Stomach smooth muscle (tissue), 2 donors: ENCODE data around the gene MAPK11.

Experiments
- H3K27ac ChIP-seq: one replicate; pipeline ENCODE4 v1.7.0; 2013; ENCODE audit warnings: mild to moderate bottlenecking, low read length, inconsistent platforms
- H3K27me3 ChIP-seq, 2 donors: one replicate each; pipeline ENCODE4 v1.7.0; 2013; ENCODE audit warnings: low read length in 2 of 2; ENCODE audit not compliant: insufficient read depth in 2 of 2, control insufficient read depth in 1 of 2
- H3K36me3 ChIP-seq, 2 donors: one replicate each; pipeline ENCODE4 v1.7.0; 2013; ENCODE audit warnings: low read length in 2 of 2; ENCODE audit not compliant: control insufficient read depth in 2 of 2, insufficient read depth in 2 of 2
- H3K4me1 ChIP-seq: one replicate; pipeline ENCODE4 v1.7.0; 2013; ENCODE audit warnings: low read length; ENCODE audit not compliant: control insufficient read depth, insufficient read depth
- H3K4me3 ChIP-seq, 2 donors: one replicate each; pipeline ENCODE4 v1.7.0; 2013; ENCODE audit warnings: low read length in 2 of 2
- H3K9ac ChIP-seq, 2 donors: one replicate each; pipeline ENCODE4 v1.7.0; 2013; ENCODE audit warnings: low read length in 2 of 2, mild to moderate bottlenecking in 1 of 2
- H3K9me3 ChIP-seq, 2 donors: one replicate each; pipeline ENCODE4 v1.7.0; 2013; ENCODE audit warnings: low read length in 2 of 2; ENCODE audit not compliant: control insufficient read depth in 2 of 2
- donor health status: healthy.
- donor health status: Pancreatic carcinoma.

The MAPK11 gene

GRCh38 chr22:50301581-50301991 is 31.4 kb upstream of the MAPK11 start:
- Histone ChIP-seq H3K4me1 (peaks cover 95% of the 10 kb centered on the region), H3K36me3 (no peaks in the 10 kb centered on the region), H3K27me3 (no peaks in the 10 kb centered on the region), H3K9me3 (no peaks in the 10 kb centered on the region), H3K27ac (peak overlapping the region; percentile 91), H3K4me3 (peak overlapping the region; percentile 12 to 55), H3K9ac (peak overlapping the region; percentile 5 to 45)

GRCh38 chr22:50300620-50301257 is 30.6 kb upstream of the MAPK11 start:
- Histone ChIP-seq H3K9ac (peak overlapping the region in 1 of 2 donors; percentile 32), H3K36me3 (no peaks in the 10 kb centered on the region), H3K4me1 (peaks cover 94% of the 10 kb centered on the region), H3K9me3 (no peaks in the 10 kb centered on the region), H3K27me3 (no peaks in the 10 kb centered on the region), H3K27ac (peak overlapping the region; percentile 91), H3K4me3 (peak overlapping the region; percentile 12 to 29)

GRCh38 chr22:50299785-50300619 is 29.8 kb upstream of the MAPK11 start:
- no peak overlapping the region for H3K9ac ChIP-seq
- no peak overlapping the region for H3K27ac ChIP-seq
- H3K36me3 ChIP-seq: no peaks in the 10 kb centered on the region
- H3K4me1 ChIP-seq: peaks cover 88% of the 10 kb centered on the region
- no peaks in the 10 kb centered on the region for H3K27me3 ChIP-seq
- no peaks in the 10 kb centered on the region for H3K9me3 ChIP-seq
- H3K4me3 ChIP-seq: peak overlapping the region in 1 of 2 donors; percentile 40

GRCh38 chr22:50298937-50299784 is 29.0 kb upstream of the MAPK11 start:
- Histone ChIP-seq H3K4me3 (peak overlapping the region in 1 of 2 donors; percentile 40), H3K27me3 (no peaks in the 10 kb centered on the region), H3K4me1 (peaks cover 88% of the 10 kb centered on the region), H3K9me3 (no peaks in the 10 kb centered on the region), H3K9ac (no peak overlapping the region), H3K27ac (no peak overlapping the region), H3K36me3 (no peaks in the 10 kb centered on the region)

GRCh38 chr22:50298266-50298637 is 28.1 kb upstream of the MAPK11 start:
- no peak overlapping the region for H3K9ac ChIP-seq
- no peaks in the 10 kb centered on the region for H3K27me3 ChIP-seq
- no peaks in the 10 kb centered on the region for H3K36me3 ChIP-seq
- H3K9me3 ChIP-seq: no peaks in the 10 kb centered on the region
- peak overlapping the region; percentile 31 for H3K27ac ChIP-seq
- peaks cover 88% of the 10 kb centered on the region for H3K4me1 ChIP-seq
- no peak overlapping the region for H3K4me3 ChIP-seq

GRCh38 chr22:50297510-50298265 is 27.5 kb upstream of the MAPK11 start:
- H3K9me3 ChIP-seq: no peaks in the 10 kb centered on the region
- no peaks in the 10 kb centered on the region for H3K27me3 ChIP-seq
- H3K4me1 ChIP-seq: peaks cover 88% of the 10 kb centered on the region
- H3K9ac ChIP-seq: peak overlapping the region in 1 of 2 donors; percentile 9
- H3K36me3 ChIP-seq: no peaks in the 10 kb centered on the region
- H3K4me3 ChIP-seq: no peak overlapping the region
- peak overlapping the region; percentile 31 for H3K27ac ChIP-seq

- H3K27ac ChIP-seq: peak overlapping the region; percentile 31
- H3K4me1 ChIP-seq: peaks cover 85% of the 10 kb centered on the region
- H3K27me3 ChIP-seq: no peaks in the 10 kb centered on the region
- no peaks in the 10 kb centered on the region for H3K9me3 ChIP-seq
- H3K36me3 ChIP-seq: no peaks in the 10 kb centered on the region
- H3K4me3 ChIP-seq: no peak overlapping the region
- no peak overlapping the region for H3K9ac ChIP-seq
These were observed 26.7 kb upstream of the MAPK11 start for GRCh38 chr22:50296658-50297490.

- Histone ChIP-seq H3K27ac (peak overlapping the region; percentile 76), H3K4me1 (peaks cover 62% of the 10 kb centered on the region), H3K9me3 (no peaks in the 10 kb centered on the region), H3K9ac (peak overlapping the region; percentile 20 to 36), H3K36me3 (peaks cover 8 to 9% of the 10 kb centered on the region in 2 donors), H3K27me3 (no peaks in the 10 kb centered on the region), H3K4me3 (no peak overlapping the region)
These were observed 24.1 kb upstream of the MAPK11 start for GRCh38 chr22:50294319-50294656.

- H3K9ac ChIP-seq: peak overlapping the region; percentile 36 to 60
- no peaks in the 10 kb centered on the region for H3K9me3 ChIP-seq
- peak overlapping the region in 1 of 2 donors; percentile 62 for H3K4me3 ChIP-seq
- H3K36me3 ChIP-seq: peaks cover 13 to 15% of the 10 kb centered on the region in 2 donors
- H3K27ac ChIP-seq: peak overlapping the region; percentile 76
- H3K4me1 ChIP-seq: peaks cover 58% of the 10 kb centered on the region
- no peaks in the 10 kb centered on the region for H3K27me3 ChIP-seq
These were observed 23.5 kb upstream of the MAPK11 start for GRCh38 chr22:50293441-50294318.
